ENCODE data around the gene TRIM26.

GRCh38 chr6:30200551-30201281 is 12.5 kb downstream of the TRIM26 start:
- TF ChIP-seq ZFP30 (CRISPR knock-in tag; IDR thresholded peaks at IDR 0.05): no peak
- no peak for TF ChIP-seq ZNF8 (CRISPR knock-in tag; IDR thresholded peaks at IDR 0.05)
- no peak for TF ChIP-seq ISL1 (CRISPR knock-in tag; IDR thresholded peaks at IDR 0.05)
- TF ChIP-seq CREB5 (CRISPR knock-in tag; IDR thresholded peaks at IDR 0.05; ENCODE audit: low read depth): no peak
- no peak for TF ChIP-seq RARB (CRISPR knock-in tag; IDR thresholded peaks at IDR 0.05)
- TF ChIP-seq ZFP3 (CRISPR knock-in tag; IDR thresholded peaks at IDR 0.05): no peak
- TF ChIP-seq TOX (CRISPR knock-in tag; IDR thresholded peaks at IDR 0.05; ENCODE audit: borderline replicate concordance): no peak
- TF ChIP-seq ZNF565 (CRISPR knock-in tag; conservative IDR thresholded peaks at IDR 0.05; ENCODE audit: low read depth): no peak
- TF ChIP-seq OSR1 (CRISPR knock-in tag; IDR thresholded peaks at IDR 0.05): no peak
- TF ChIP-seq ZNF70 (CRISPR knock-in tag; IDR thresholded peaks at IDR 0.05): no peak
- no peak for TF ChIP-seq CSDC2 (CRISPR knock-in tag; IDR thresholded peaks at IDR 0.05)
- TF ChIP-seq BACH2 (CRISPR knock-in tag; IDR thresholded peaks at IDR 0.05; ENCODE audit: borderline replicate concordance): no peak
- TF ChIP-seq GLIS3 (CRISPR knock-in tag; IDR thresholded peaks at IDR 0.05): no peak
